GM15510 (cell line): Measurements from ENCODE around the gene TNFRSF14.

Source experiments
- POLR2A ChIP-seq: IDR thresholded peaks from 3 replicates; pipeline ENCODE4 v1.6.1; 2011; ENCODE audit warnings: borderline replicate concordance; ENCODE audit not compliant: insufficient read length; ENCODE audit errors: extremely low read depth

TNFRSF14 gene

GRCh38 chr1:2611621-2612437 lies 55.7 kb downstream of the TNFRSF14 start:
- TF ChIP-seq POLR2A = no peak

GRCh38 chr1:2612591-2613365 lies 56.6 kb downstream of the TNFRSF14 start:
- TF ChIP-seq POLR2A = no peak
